ENCODE measurements around the gene HRAS.

Gene HRAS

DNA sequence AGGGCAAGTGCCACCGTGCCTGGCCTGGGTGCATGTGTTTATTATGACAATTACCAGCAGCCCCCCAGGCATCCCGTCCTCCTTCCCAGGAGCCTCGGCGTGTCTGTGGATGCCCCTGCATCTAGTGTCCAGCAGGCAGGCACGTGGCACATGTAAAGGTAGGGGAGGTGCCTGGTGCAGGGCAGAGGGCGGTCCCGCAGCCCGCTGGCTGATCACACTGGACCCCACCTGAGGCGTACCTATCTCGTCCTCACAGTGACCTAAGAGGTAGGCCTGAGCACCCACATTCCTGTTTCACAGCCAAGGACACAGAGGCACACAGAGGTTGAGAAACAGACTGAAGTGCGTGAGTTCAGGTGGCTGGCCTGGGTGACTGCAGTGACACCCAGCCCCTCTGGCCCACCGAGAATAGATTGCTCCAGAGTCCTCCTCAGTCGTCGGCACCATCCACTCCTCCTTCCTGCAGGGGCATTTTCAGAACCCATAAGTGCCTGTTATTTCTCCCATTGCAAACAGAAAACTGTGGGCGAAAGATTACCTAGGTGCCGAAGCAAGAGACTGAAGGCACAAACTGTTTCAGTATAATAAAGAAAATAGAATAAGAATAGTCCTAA, 37.9 kb upstream of the HRAS start:
- no peaks in the 10 kb centered on the region for H3F3A ChIP-seq (ENCODE audit: low read depth)
- no peaks in the 10 kb centered on the region for H3K9me3 ChIP-seq (ENCODE audit: insufficient read depth, low read depth, low read length)
- H3K9me2 ChIP-seq (replicated peaks; ENCODE audit: low read depth, low read length) = no peaks in the 10 kb centered on the region
- H3K4me3 ChIP-seq (ENCODE audit: low read length, poor library complexity, severe bottlenecking) = no peak overlapping the region
- H3K27me3 ChIP-seq (ENCODE audit: insufficient read depth, low read length, poor library complexity, severe bottlenecking) = no peaks in the 10 kb centered on the region
- no peaks in the 10 kb centered on the region for H3K36me3 ChIP-seq (ENCODE audit: insufficient read depth, low read length)
- H3K4me2 ChIP-seq (ENCODE audit: low read depth, low read length, poor library complexity, severe bottlenecking) = no peak overlapping the region
- no peak overlapping the region for H2AFZ ChIP-seq (ENCODE audit: low read length)
- peaks cover 25% of the 10 kb centered on the region for H3K4me1 ChIP-seq (ENCODE audit: insufficient read depth, low read length, poor library complexity, severe bottlenecking)
- peaks cover 24% of the 10 kb centered on the region for H3K79me2 ChIP-seq (ENCODE audit: insufficient read depth, low read length)
- H3K9ac ChIP-seq (ENCODE audit: low read depth, low read length, poor library complexity, severe bottlenecking) = no peak overlapping the region
- TF ChIP-seq, protein P1, sequence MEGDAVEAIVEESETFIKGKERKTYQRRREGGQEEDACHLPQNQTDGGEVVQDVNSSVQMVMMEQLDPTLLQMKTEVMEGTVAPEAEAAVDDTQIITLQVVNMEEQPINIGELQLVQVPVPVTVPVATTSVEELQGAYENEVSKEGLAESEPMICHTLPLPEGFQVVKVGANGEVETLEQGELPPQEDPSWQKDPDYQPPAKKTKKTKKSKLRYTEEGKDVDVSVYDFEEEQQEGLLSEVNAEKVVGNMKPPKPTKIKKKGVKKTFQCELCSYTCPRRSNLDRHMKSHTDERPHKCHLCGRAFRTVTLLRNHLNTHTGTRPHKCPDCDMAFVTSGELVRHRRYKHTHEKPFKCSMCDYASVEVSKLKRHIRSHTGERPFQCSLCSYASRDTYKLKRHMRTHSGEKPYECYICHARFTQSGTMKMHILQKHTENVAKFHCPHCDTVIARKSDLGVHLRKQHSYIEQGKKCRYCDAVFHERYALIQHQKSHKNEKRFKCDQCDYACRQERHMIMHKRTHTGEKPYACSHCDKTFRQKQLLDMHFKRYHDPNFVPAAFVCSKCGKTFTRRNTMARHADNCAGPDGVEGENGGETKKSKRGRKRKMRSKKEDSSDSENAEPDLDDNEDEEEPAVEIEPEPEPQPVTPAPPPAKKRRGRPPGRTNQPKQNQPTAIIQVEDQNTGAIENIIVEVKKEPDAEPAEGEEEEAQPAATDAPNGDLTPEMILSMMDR (conservative IDR thresholded peaks at IDR 0.05; ENCODE audit: low read length) = no peak
- TF ChIP-seq EZH2phosphoT487 (IDR thresholded peaks at IDR 0.05; ENCODE audit: borderline replicate concordance) = no peak
- H4K20me1 ChIP-seq (ENCODE audit: insufficient read depth, low read length, poor library complexity, severe bottlenecking) = peaks cover 16% of the 10 kb centered on the region

DNA sequence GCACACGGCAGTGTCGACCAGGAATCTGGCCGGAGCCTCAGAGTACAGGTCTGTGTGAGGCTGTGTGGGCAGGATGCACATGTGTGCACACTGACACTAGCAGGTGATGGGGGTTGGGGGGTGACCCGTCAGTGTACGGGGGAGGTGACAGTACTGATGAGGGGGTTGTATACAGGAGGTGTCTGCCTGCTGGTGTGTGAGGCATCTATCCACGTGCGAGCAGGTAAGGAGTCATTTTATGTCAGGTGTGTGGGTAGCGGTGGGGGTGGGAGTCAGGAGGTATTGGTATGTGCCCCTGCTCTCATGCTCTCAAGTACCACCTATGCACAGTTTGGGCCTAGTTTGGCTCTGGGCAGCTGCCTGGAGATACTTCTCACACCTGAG, 36.4 kb upstream of the HRAS start:
- TF ChIP-seq EZH2phosphoT487 (IDR thresholded peaks at IDR 0.05; ENCODE audit: borderline replicate concordance) = no peak
- TF ChIP-seq, protein P1 (conservative IDR thresholded peaks at IDR 0.05; ENCODE audit: low read length) = no peak
- peaks cover 28% of the 10 kb centered on the region for H3K4me1 ChIP-seq (ENCODE audit: insufficient read depth, low read length, poor library complexity, severe bottlenecking)
- no peaks in the 10 kb centered on the region for H3F3A ChIP-seq (ENCODE audit: low read depth)
- H3K9ac ChIP-seq (ENCODE audit: low read depth, low read length, poor library complexity, severe bottlenecking) = no peak overlapping the region
- no peaks in the 10 kb centered on the region for H3K9me2 ChIP-seq (replicated peaks; ENCODE audit: low read depth, low read length)
- no peaks in the 10 kb centered on the region for H3K27me3 ChIP-seq (ENCODE audit: insufficient read depth, low read length, poor library complexity, severe bottlenecking)
- no peak overlapping the region for H3K4me3 ChIP-seq (ENCODE audit: low read length, poor library complexity, severe bottlenecking)
- no peaks in the 10 kb centered on the region for H3K9me3 ChIP-seq (ENCODE audit: insufficient read depth, low read depth, low read length)
- peaks cover 12% of the 10 kb centered on the region for H4K20me1 ChIP-seq (ENCODE audit: insufficient read depth, low read length, poor library complexity, severe bottlenecking)
- H3K36me3 ChIP-seq (ENCODE audit: insufficient read depth, low read length) = no peaks in the 10 kb centered on the region
- no peak overlapping the region for H3K4me2 ChIP-seq (ENCODE audit: low read depth, low read length, poor library complexity, severe bottlenecking)
- H3K79me2 ChIP-seq (ENCODE audit: insufficient read depth, low read length) = peaks cover 24% of the 10 kb centered on the region
- H2AFZ ChIP-seq (ENCODE audit: low read length) = no peak overlapping the region

DNA sequence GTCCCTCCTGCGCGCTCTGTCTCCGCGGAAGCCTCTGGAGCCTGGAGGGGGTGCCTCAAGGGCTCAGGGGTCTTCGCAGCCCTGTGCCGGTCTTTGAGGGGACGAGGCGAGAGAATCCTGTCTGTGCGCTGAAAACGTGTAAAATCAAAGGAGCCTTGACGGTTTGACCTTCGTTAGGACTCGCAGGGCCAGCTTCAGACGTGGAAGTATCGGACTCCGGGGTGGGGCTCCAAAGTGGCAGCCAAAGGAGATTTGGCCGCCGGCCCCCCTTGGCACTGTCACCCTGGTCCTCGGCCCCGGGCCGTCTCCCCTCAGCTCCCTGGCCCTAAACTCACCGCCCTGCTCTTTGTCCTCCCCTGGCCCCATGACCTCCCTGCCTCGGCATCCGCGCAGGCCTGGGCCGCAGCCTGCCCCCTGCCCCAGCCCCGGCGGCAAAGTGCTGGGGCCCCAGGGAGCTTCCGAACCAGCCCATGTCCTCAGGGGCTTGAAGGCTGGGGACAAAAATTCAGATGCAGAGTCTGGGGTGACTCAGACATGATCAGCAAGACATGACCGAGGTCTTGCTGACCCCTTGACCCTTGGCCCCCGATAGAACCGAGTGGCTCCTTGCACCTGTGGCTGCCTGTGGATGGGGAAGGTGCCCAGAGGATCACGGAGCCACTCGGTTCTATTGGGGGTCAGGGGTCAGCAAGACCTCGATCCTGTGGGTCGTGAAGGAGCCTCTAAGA, 33.9 kb upstream of the HRAS start:
- H3F3A ChIP-seq (ENCODE audit: low read depth) = no peaks in the 10 kb centered on the region
- no peaks in the 10 kb centered on the region for H3K27me3 ChIP-seq (ENCODE audit: insufficient read depth, low read length, poor library complexity, severe bottlenecking)
- H3K4me3 ChIP-seq (ENCODE audit: low read length, poor library complexity, severe bottlenecking) = peak overlapping the region; percentile 98
- H3K4me2 ChIP-seq (ENCODE audit: low read depth, low read length, poor library complexity, severe bottlenecking) = peak overlapping the region; percentile 99
- peaks cover 34% of the 10 kb centered on the region; the same call in 1 of the 2 replicates for H3K79me2 ChIP-seq (ENCODE audit: insufficient read depth, low read length)
- H3K9me2 ChIP-seq (replicated peaks; ENCODE audit: low read depth, low read length) = no peaks in the 10 kb centered on the region
- 0 out of 2 replicates have a peak overlapping the region, but pooled peaks have one; percentile 49 for H2AFZ ChIP-seq (ENCODE audit: low read length)
- H3K36me3 ChIP-seq (ENCODE audit: insufficient read depth, low read length) = no peaks in the 10 kb centered on the region
- H3K9me3 ChIP-seq (ENCODE audit: insufficient read depth, low read depth, low read length) = no peaks in the 10 kb centered on the region
- H4K20me1 ChIP-seq (ENCODE audit: insufficient read depth, low read length, poor library complexity, severe bottlenecking) = peaks cover 12% of the 10 kb centered on the region
- TF ChIP-seq, protein P1 (conservative IDR thresholded peaks at IDR 0.05; ENCODE audit: low read length) = no peak
- no peak for TF ChIP-seq EZH2phosphoT487 (IDR thresholded peaks at IDR 0.05; ENCODE audit: borderline replicate concordance)
- H3K4me1 ChIP-seq (ENCODE audit: insufficient read depth, low read length, poor library complexity, severe bottlenecking) = peaks cover 28% of the 10 kb centered on the region
- H3K9ac ChIP-seq (ENCODE audit: low read depth, low read length, poor library complexity, severe bottlenecking) = peak overlapping the region; percentile 93
